Testis (tissue), 2 donors: ENCODE data around the gene IBTK.
"Not testable (repeated sequence)": the region's sequence is repeated elsewhere in the genome, so short reads cannot be mapped to it uniquely, and the experiment has no call there.

Source experiments
- CTCF ChIP-seq, 3 experiments: fragments of 450-650 bp in 2 of 3; fragments of 200-600 bp in 1 of 3; sonication (generic) in 1 of 3; IDR thresholded peaks; one replicate each; pipeline ENCODE4 v1.5.1; 2016 to 2019; ENCODE audit warnings: antibody characterized with exemption in 3 of 3, mild to moderate bottlenecking in 2 of 3, moderate library complexity in 1 of 3
- POLR2A ChIP-seq: fragments of 450-650 bp; IDR thresholded peaks from one replicate; pipeline ENCODE4 v1.6.1; 2017; ENCODE audit warnings: antibody characterized with exemption, mild to moderate bottlenecking, moderate library complexity

GRCh38 chr6:82197245-82197644 is 50.3 kb downstream of the IBTK start:
- TF ChIP-seq CTCF (IDR thresholded peaks at IDR 0.05); POLR2A: not testable (repeated sequence)
